GM21825 (cell line): ENCODE data around the gene APOM.

Experiments
- ATAC-seq: cut with Tn5 transposase; IDR thresholded peaks from one replicate; pipeline ENCODE4 v1.9.1; 2021; ENCODE audit warnings: mild to moderate bottlenecking, moderate library complexity; ENCODE audit not compliant: unreplicated experiment

The APOM gene

GRCh38 chr6:31655349-31656237 is at the start of gene APOM:
TSS of gene APOM (plus strand) at chr6:31655894. CDS start at chr6:31655967, 73 bp downstream.
- ATAC-seq = no peak

- no peak for ATAC-seq
Measured at GRCh38 chr6:31607317-31607716, 48.4 kb upstream of the APOM start.

- no peak for ATAC-seq
Measured at GRCh38 chr6:31609519-31610406, 45.9 kb upstream of the APOM start.

- no peak for ATAC-seq
Measured at GRCh38 chr6:31610968-31611367, 44.7 kb upstream of the APOM start.

GRCh38 chr6:31614075-31614619 is 41.5 kb upstream of the APOM start:
- ATAC-seq = no peak

GRCh38 chr6:31614684-31615578 is 40.8 kb upstream of the APOM start, which contains the start of gene AIF1:
TSS of gene AIF1 (plus strand) at chr6:31615234. CDS start at chr6:31615330, 96 bp downstream.
- ATAC-seq = no peak

- ATAC-seq = no peak
Measured at GRCh38 chr6:31615748-31616147, 39.9 kb upstream of the APOM start.

GRCh38 chr6:31617010-31617409 is 38.7 kb upstream of the APOM start:
- no peak for ATAC-seq

- ATAC-seq = peak; percentile 75
Measured at GRCh38 chr6:31619805-31620585, 35.7 kb upstream of the APOM start.

GRCh38 chr6:31620586-31621319 is 34.9 kb upstream of the APOM start, which contains the start of gene PRRC2A:
TSS of gene PRRC2A (plus strand) at chr6:31620715. CDS start at chr6:31622790, 2,075 bp downstream.
- peak; percentile 49 for ATAC-seq

GRCh38 chr6:31621320-31621939 is 34.3 kb upstream of the APOM start:
- no peak for ATAC-seq

- ATAC-seq = no peak
Measured at GRCh38 chr6:31621991-31622390, 33.7 kb upstream of the APOM start.

GRCh38 chr6:31622684-31623091 is 33.0 kb upstream of the APOM start:
- ATAC-seq = no peak

GRCh38 chr6:31624070-31624469 is 31.6 kb upstream of the APOM start:
- ATAC-seq = no peak

GRCh38 chr6:31626952-31627351 is 28.7 kb upstream of the APOM start:
- no peak for ATAC-seq

- ATAC-seq = no peak
Measured at GRCh38 chr6:31627690-31628287, 27.9 kb upstream of the APOM start.

GRCh38 chr6:31629014-31629413 is 26.7 kb upstream of the APOM start:
- no peak for ATAC-seq
